Vagina (tissue), 2 donors: Measurements from ENCODE around the gene BSCL2.

Experiments
- CTCF ChIP-seq, 3 experiments: fragments of 450-650 bp in 2 of 3; fragments of 200-600 bp in 1 of 3; sonication (generic) in 1 of 3; IDR thresholded peaks; one replicate each; pipeline ENCODE4 v1.5.1; 2017 to 2019; ENCODE audit warnings: antibody characterized with exemption in 3 of 3, mild to moderate bottlenecking in 2 of 3, moderate library complexity in 2 of 3
- POLR2A ChIP-seq, 2 donors: fragments of 450-650 bp; IDR thresholded peaks; one replicate each; pipeline ENCODE4 v1.6.1; 2017; ENCODE audit warnings: antibody characterized with exemption in 2 of 2, mild to moderate bottlenecking in 2 of 2, moderate library complexity in 2 of 2

GRCh38 chr11:62667460-62667859 is 39.8 kb downstream of the BSCL2 start:
- no peak for TF ChIP-seq POLR2A (IDR thresholded peaks at IDR 0.05)
- no peak for TF ChIP-seq CTCF (IDR thresholded peaks at IDR 0.05)
